Germinal center (tissue), 1 donor: ENCODE results near the gene GLDN.

Experiments
- DNase-seq: peaks from one replicate; pipeline ENCODE4 v3.0.0; 2012; ENCODE audit warnings: mixed read lengths, low spot score

Gene GLDN

GRCh38 chr15:51322621-51323296, 18.7 kb upstream of the GLDN start:
- DNase-seq, result no peak

- no peak for DNase-seq
These were observed 17.7 kb upstream of the GLDN start for GRCh38 chr15:51323749-51324148.

- DNase-seq, result no peak
These were observed 16.3 kb upstream of the GLDN start for GRCh38 chr15:51325167-51325566.

GRCh38 chr15:51327081-51327480, 14.4 kb upstream of the GLDN start:
- DNase-seq, result no peak

- DNase-seq, result no peak
These were observed 12.5 kb upstream of the GLDN start for GRCh38 chr15:51328926-51329325.

GRCh38 chr15:51331141-51331540, 10.3 kb upstream of the GLDN start:
- no peak for DNase-seq

GRCh38 chr15:51332206-51333147, 9.0 kb upstream of the GLDN start:
- DNase-seq, result no peak

GRCh38 chr15:51333571-51333970, 7.9 kb upstream of the GLDN start:
- no peak for DNase-seq

GRCh38 chr15:51334011-51334451, 7.4 kb upstream of the GLDN start:
- DNase-seq, result no peak

GRCh38 chr15:51335087-51335486, 6.4 kb upstream of the GLDN start:
- no peak for DNase-seq

- peak; percentile 48 for DNase-seq
These were observed 5.7 kb upstream of the GLDN start for GRCh38 chr15:51335538-51336410.

GRCh38 chr15:51338496-51338895, 3.0 kb upstream of the GLDN start, which contains the start of gene CYP19A1:
Gene CYP19A1 (minus strand): TSS chr15:51338596. CDS start chr15:51242912, 95,684 bp downstream.
- DNase-seq, result no peak

GRCh38 chr15:51342227-51342999, 958 bp downstream of the GLDN start:
- no peak for DNase-seq

GRCh38 chr15:51343466-51343865, 2.0 kb downstream of the GLDN start:
- no peak for DNase-seq

- no peak for DNase-seq
These were observed 4.7 kb downstream of the GLDN start for GRCh38 chr15:51346136-51346535.

- no peak for DNase-seq
These were observed 7.2 kb downstream of the GLDN start for GRCh38 chr15:51348688-51349087.

- DNase-seq, result no peak
These were observed 7.8 kb downstream of the GLDN start for GRCh38 chr15:51349156-51349844.

- DNase-seq, result no peak
These were observed 9.3 kb downstream of the GLDN start for GRCh38 chr15:51350723-51351122.

- DNase-seq, result no peak
These were observed 12.5 kb downstream of the GLDN start for GRCh38 chr15:51353976-51354375.

- no peak for DNase-seq
These were observed 13.6 kb downstream of the GLDN start for GRCh38 chr15:51355096-51355495.

- no peak for DNase-seq
These were observed 14.7 kb downstream of the GLDN start for GRCh38 chr15:51356147-51356546.
